Astrocyte of the cerebellum (primary cell): Measurements from ENCODE around the gene EFTUD2.

ENCODE experiments used
- DNase-seq: peaks from one replicate; pipeline ENCODE4 v3.0.0-alpha.2; 2011; ENCODE audit warnings: low read depth
- H3K4me3 ChIP-seq: 2 replicates; pipeline ENCODE4 v1.5.1; 2011; ENCODE audit warnings: mild to moderate bottlenecking, low read depth, low read length, moderate library complexity
- CTCF ChIP-seq: IDR thresholded peaks from 2 replicates; pipeline ENCODE4 v1.5.1; 2012; ENCODE audit warnings: low read length, low read depth, moderate library complexity, mild to moderate bottlenecking; ENCODE audit errors: missing control alignments
- in situ Hi-C: cut with HindIII; loops from 2 replicates; pipeline ENCODE4 v1.10.0; 2017; ENCODE audit warnings: low sequenced_read_pairs

The EFTUD2 gene

GRCh38 chr17:44932096-44932786, 33.0 kb upstream of the EFTUD2 start:
- TF ChIP-seq CTCF, result no peak
- in situ Hi-C loops, result no loop called here
- DNase-seq, result no peak
- H3K4me3 ChIP-seq, result no peak overlapping the region

- no peak overlapping the region for H3K4me3 ChIP-seq
- no peak for DNase-seq
- TF ChIP-seq CTCF, result no peak
- in situ Hi-C loops, result no loop called here
Measured at GRCh38 chr17:44931376-44931775, 32.1 kb upstream of the EFTUD2 start.

GRCh38 chr17:44930667-44931066, 31.4 kb upstream of the EFTUD2 start:
- TF ChIP-seq CTCF, result no peak
- no peak for DNase-seq
- no peak overlapping the region for H3K4me3 ChIP-seq
- in situ Hi-C loops, result no loop called here

- in situ Hi-C loops, result no loop called here
Measured at GRCh38 chr17:44928950-44929720, 29.9 kb upstream of the EFTUD2 start.

GRCh38 chr17:44928136-44928535, 28.9 kb upstream of the EFTUD2 start:
- TF ChIP-seq CTCF, result no peak
- no peak for DNase-seq
- no peak overlapping the region for H3K4me3 ChIP-seq
- in situ Hi-C loops, result no loop called here

More at GRCh38 chr17:44928950-44929720, 29.9 kb upstream of the EFTUD2 start:
- no peak for DNase-seq
- no peak for TF ChIP-seq CTCF
- H3K4me3 ChIP-seq, result no peak overlapping the region

- in situ Hi-C loops, result no loop called here
- no peak for TF ChIP-seq CTCF
- no peak for DNase-seq
- H3K4me3 ChIP-seq, result no peak overlapping the region
Measured at GRCh38 chr17:44927696-44928095, 28.5 kb upstream of the EFTUD2 start.
